Measurements from ENCODE around the gene AGPAT3. TPM values are rescaled to one million over a fixed set of nuclear protein-coding genes. Genes with fewer than 3 reads are reported as not detected.

Gene AGPAT3
- total RNA-seq = 25.2 and 33.3 TPM in 2 replicates

GRCh38 chr21:43864962-43865539 is at the start of gene AGPAT3:
TSS of gene AGPAT3 (plus strand) at chr21:43865223. CDS start at chr21:43959682, 94,459 bp downstream.

GRCh38 chr21:44011579-44012473 is 146.8 kb downstream of the AGPAT3 start, which contains the start of gene TRAPPC10:
TSS of gene TRAPPC10 (plus strand) at chr21:44012309. CDS start at chr21:44012494, 185 bp downstream.

Other genes starting within 250 kb of the AGPAT3 start
- gene HSF2BP, start 205.7 kb upstream of the AGPAT3 start, total RNA-seq = 2.6 TPM in 2 replicates
- gene RRP1B, start 205.7 kb upstream of the AGPAT3 start, total RNA-seq = 26.0 and 37.7 TPM in 2 replicates
- gene PDXK, start 146.1 kb upstream of the AGPAT3 start, total RNA-seq = 140 and 147 TPM in 2 replicates
- 8.4 and 13.7 TPM in 2 replicates for gene CSTB, start 88.9 kb upstream of the AGPAT3 start, total RNA-seq
- 17.6 and 30.6 TPM in 2 replicates for gene RRP1, start 75.6 kb upstream of the AGPAT3 start, total RNA-seq
- 12.7 and 13.2 TPM in 2 replicates for gene TRAPPC10, start 147.1 kb downstream of the AGPAT3 start, total RNA-seq
- 35.1 and 39.1 TPM in 2 replicates for gene PWP2, start 242.2 kb downstream of the AGPAT3 start, total RNA-seq

All from hair follicular keratinocyte (primary cell).